GM18517 (cell line): Measurements from ENCODE around the gene PHKG1.
"Not testable (repeated sequence)": the region's sequence is repeated elsewhere in the genome, so short reads cannot be mapped to it uniquely, and the experiment has no call there.

Experiments
- ATAC-seq: cut with Tn5 transposase; IDR thresholded peaks from one replicate; pipeline ENCODE4 v1.9.1; 2021; ENCODE audit warnings: mild to moderate bottlenecking, moderate library complexity; ENCODE audit not compliant: unreplicated experiment

The PHKG1 gene

DNA sequence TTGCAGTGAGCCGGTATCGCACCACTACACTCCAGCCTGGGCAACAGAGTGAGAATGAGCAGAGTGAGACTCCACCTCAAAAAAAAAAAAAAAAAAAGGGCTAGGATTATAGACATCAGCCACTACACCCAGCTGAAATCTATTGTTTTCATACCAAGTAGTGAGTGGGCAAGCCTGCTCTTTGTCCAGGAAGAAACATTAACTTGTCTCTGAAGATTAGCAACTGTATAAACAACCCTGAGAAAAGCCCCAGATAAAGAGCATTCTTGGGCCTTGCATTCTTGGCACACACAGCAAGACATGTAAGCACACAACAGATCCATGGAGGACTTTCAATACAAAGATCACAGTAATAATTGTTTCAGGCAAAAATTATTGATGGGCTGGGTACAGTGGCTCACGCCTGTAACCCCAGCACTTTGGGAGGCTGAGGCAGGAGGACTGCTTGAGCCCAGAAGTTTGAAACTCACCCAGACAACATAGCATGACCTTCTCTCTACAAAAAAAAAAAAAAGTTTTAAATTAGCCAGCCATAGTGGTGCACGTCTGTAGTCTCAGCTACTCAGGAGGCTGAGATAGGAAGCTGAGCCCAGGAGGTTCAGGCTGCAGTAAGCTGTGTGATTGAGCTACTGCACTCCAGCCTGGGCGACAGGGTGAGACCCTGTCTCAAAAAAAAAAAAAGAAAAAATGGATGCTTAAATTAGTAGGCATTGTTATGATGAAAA is 45.9 kb downstream of the PHKG1 start:
- no peak for ATAC-seq

DNA sequence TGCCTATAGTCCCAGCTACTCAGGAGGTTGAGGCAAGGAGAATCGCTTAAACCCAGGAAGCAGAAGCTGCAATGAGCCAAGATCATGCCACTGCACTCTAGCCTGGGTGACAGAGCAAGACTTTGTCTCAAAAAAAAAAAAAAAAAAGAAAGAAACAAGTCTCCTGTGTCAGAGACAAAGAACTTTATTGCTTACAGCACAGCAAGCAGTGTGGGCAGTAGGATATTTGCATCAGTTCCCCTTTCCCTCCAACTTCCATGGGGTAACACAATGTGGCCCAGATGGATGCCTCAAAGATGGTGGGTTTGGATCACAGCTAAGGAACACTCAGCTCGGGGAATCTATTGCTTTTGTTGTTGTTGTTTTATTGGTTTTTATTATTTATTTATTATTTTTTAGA is 47.0 kb downstream of the PHKG1 start:
- ATAC-seq = not testable (repeated sequence)

GRCh38 chr7:56040730-56041129 is 52.0 kb downstream of the PHKG1 start:
- no peak for ATAC-seq

DNA sequence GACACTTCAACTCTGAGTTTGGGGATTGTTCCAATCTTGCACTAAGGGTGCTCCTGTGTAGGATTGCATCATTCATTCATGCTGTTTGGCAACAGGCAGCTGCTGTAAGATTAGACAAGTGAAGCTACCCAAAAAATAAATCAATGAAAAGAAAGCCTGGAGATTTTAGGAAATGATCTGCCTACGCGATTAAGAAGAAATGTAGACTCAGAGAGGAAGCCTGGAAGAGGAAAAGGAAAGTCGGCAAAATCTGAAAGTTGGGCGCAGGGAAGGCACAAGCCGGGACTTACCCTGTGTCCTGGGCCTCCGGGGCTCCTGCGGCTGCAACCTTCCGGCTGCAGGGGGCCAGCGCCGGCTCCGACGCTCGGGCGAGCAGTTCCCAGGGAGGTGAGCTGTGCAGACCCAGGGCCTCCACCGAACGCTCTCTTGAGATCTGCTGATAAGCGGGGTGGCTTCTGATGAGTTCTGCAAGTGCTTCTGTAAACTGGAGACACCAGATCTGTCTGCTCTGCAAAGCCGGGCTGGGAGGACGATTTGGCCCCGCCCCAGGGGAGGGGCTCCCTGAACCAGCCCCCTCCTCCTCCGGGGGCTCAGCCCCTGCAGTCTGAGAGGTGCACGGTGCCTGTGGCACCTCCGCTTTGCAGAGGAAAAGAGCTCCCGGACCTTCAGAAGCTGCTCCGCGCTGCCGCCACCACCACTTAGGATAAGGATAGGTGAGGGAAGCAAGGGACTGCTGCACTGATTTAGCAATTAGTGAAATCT is 58.9 kb downstream of the PHKG1 start:
- ATAC-seq = peak; percentile 93

- ATAC-seq = not testable (repeated sequence)
These were observed 60.2 kb downstream of the PHKG1 start for GRCh38 chr7:56032578-56032977.

- not testable (repeated sequence) for ATAC-seq
These were observed 61.2 kb downstream of the PHKG1 start for GRCh38 chr7:56031556-56031955.

GRCh38 chr7:56030340-56030739 is 62.4 kb downstream of the PHKG1 start:
- no peak for ATAC-seq
